Thymus (tissue), 11 donors: ENCODE measurements around the gene SLC16A5. TPM values are rescaled to one million over a fixed set of nuclear protein-coding genes. Genes with fewer than 3 reads are reported as not detected.
"Not testable (repeated sequence)": the region's sequence is repeated elsewhere in the genome, so short reads cannot be mapped to it uniquely, and the experiment has no call there.

Experiments
- DNase-seq, 9 donors: peaks; one replicate each; pipeline ENCODE4 v3.0.0-alpha.2; 2013; ENCODE audit warnings: low spot score in 9 of 9, low read depth in 6 of 9, missing footprints in 1 of 9
- H3K27ac ChIP-seq, 2 donors: one replicate each; pipeline ENCODE4 v1.5.1; 2013; ENCODE audit warnings: control low read depth in 1 of 2, low read depth in 1 of 2, low read length in 1 of 2, mild to moderate bottlenecking in 1 of 2, moderate library complexity in 1 of 2
- H3K27me3 ChIP-seq, 2 donors: one replicate each; pipeline ENCODE4 v1.5.1; 2013; ENCODE audit warnings: low read length in 1 of 2; ENCODE audit not compliant: control insufficient read depth in 2 of 2, insufficient read depth in 1 of 2
- H3K36me3 ChIP-seq, 2 donors: one replicate each; pipeline ENCODE4 v1.5.1; 2013; ENCODE audit warnings: low read length in 1 of 2, mild to moderate bottlenecking in 1 of 2, moderate library complexity in 1 of 2; ENCODE audit not compliant: control insufficient read depth in 2 of 2, insufficient read depth in 2 of 2
- H3K4me1 ChIP-seq, 2 donors: one replicate each; pipeline ENCODE4 v1.5.1; 2013; ENCODE audit warnings: low read length in 2 of 2; ENCODE audit not compliant: control insufficient read depth in 2 of 2, insufficient read depth in 2 of 2
- H3K4me3 ChIP-seq, 2 donors: one replicate each; pipeline ENCODE4 v1.5.1; 2013; ENCODE audit warnings: low read length in 2 of 2, control low read depth in 1 of 2, mild to moderate bottlenecking in 1 of 2
- H3K9me3 ChIP-seq, 2 donors: one replicate each; pipeline ENCODE4 v1.5.1; 2013; ENCODE audit warnings: low read length in 1 of 2, mild to moderate bottlenecking in 1 of 2; ENCODE audit not compliant: control insufficient read depth in 2 of 2, insufficient read depth in 1 of 2
- WGBS: extraction: QIAGEN DNeasy Blood & Tissue Kit; methylation state at CpG from one replicate; pipeline ENCODE4 v1.1.7; 2013; 5-methylcytosine and 5-hydroxymethylcytosine counted together
- polyA plus RNA-seq: library from polyadenylated mRNA; stranded (reverse); fragments of 200-250 nt; gene quantifications from one replicate; pipeline ENCODE4 v1.2.3, GENCODE V29; 2013
- total RNA-seq: library from RNA; stranded (reverse); fragments of 120-200 nt; gene quantifications from one replicate; pipeline ENCODE4 v1.2.4, GENCODE V29; 2013
- donor health status: healthy.

Gene SLC16A5
- total and polyA plus RNA-seq, 2 donors, result 0.76 to 5.0 TPM

- peak overlapping the region; percentile 61 to 90 for H3K27ac ChIP-seq
- peak overlapping the region; percentile 75 to 93 for H3K4me3 ChIP-seq
- H3K36me3 ChIP-seq, result peaks cover 22 to 44% of the 10 kb centered on the region in 2 donors
- not testable (repeated sequence) for DNase-seq, H3K27me3 ChIP-seq, H3K9me3 ChIP-seq
- peaks cover 7 to 14% of the 10 kb centered on the region in 2 donors for H3K4me1 ChIP-seq
- WGBS, result 86% methylated on average over 40 of the region's 40 CpGs
Observed at GRCh38 chr17:75132018-75133000, 44.6 kb downstream of the SLC16A5 start.

DNA sequence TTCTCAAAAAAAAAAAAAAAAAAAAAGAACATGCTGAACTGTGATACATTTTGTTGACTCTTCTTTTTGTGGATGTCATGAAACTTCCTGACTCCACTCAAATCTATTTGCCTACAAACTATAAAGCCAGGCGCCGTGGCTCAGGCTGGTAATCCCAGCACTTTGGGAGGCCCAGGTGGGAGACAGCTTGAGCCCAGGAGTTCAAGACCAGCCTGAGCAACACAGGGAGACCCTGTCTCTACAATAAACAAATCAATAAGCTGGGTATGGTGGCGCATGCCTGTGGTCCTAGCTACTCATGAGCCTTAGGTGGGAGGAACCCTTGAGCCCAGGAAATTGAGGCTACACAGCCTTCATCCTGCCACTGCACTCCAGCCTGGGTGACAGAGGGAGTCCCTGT is 45.2 kb downstream of the SLC16A5 start:
- peaks cover 25 to 47% of the 10 kb centered on the region in 2 donors for H3K36me3 ChIP-seq
- H3K27me3 ChIP-seq, result no peaks in the 10 kb centered on the region
- H3K27ac ChIP-seq, result no peak overlapping the region
- WGBS, result 97% methylated on average over 3 of the region's 3 CpGs
- H3K4me3 ChIP-seq, result no peak overlapping the region
- peaks cover 7 to 14% of the 10 kb centered on the region in 2 donors for H3K4me1 ChIP-seq
- H3K9me3 ChIP-seq, result no peaks in the 10 kb centered on the region
- DNase-seq, result no peak

GRCh38 chr17:75133607-75134347 is 46.0 kb downstream of the SLC16A5 start:
- Histone ChIP-seq H3K4me1 (peaks cover 7 to 14% of the 10 kb centered on the region in 2 donors), H3K36me3 (peaks cover 25 to 50% of the 10 kb centered on the region in 2 donors)
- not testable (repeated sequence) for DNase-seq, H3K27me3 ChIP-seq, H3K9me3 ChIP-seq, H3K27ac ChIP-seq, H3K4me3 ChIP-seq
- WGBS, result 97% methylated on average over 14 of the region's 14 CpGs

DNA sequence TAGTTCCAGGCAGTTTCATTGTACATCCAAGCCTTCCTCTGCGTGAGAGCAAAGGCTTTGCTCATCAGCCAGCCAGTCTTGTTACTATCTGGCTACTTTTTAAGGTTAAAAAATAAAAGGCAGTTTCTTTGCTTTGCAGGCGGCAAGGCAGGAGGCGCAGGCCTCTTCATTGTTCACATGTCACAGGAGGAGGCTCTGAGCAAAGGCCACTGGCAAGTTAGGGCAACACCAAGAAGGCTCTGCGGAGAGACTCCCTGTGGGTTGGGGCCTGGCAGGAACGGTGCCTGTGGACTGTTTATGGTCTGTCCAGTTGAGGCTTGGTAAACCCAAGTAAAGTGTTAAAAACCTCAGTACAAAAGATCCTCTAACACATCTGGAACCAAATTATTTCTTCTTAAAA is 47.7 kb downstream of the SLC16A5 start:
- Histone ChIP-seq H3K27ac (no peak overlapping the region), H3K4me1 (peaks cover 4 to 11% of the 10 kb centered on the region in 2 donors), H3K9me3 (no peaks in the 10 kb centered on the region), H3K27me3 (no peaks in the 10 kb centered on the region), H3K36me3 (peaks cover 24 to 45% of the 10 kb centered on the region in 2 donors), H3K4me3 (no peak overlapping the region)
- 98% methylated on average over 5 of the region's 5 CpGs for WGBS
- no peak for DNase-seq

- no peak overlapping the region for H3K27ac ChIP-seq
- H3K4me3 ChIP-seq, result no peak overlapping the region
- H3K9me3 ChIP-seq, result no peaks in the 10 kb centered on the region
- no peaks in the 10 kb centered on the region for H3K27me3 ChIP-seq
- 94% methylated on average over 8 of the region's 8 CpGs for WGBS
- peaks cover 27 to 50% of the 10 kb centered on the region in 2 donors for H3K36me3 ChIP-seq
- DNase-seq, result no peak
- peaks cover 2 to 14% of the 10 kb centered on the region in 2 donors for H3K4me1 ChIP-seq
Observed at GRCh38 chr17:75135946-75136345, 48.2 kb downstream of the SLC16A5 start.

DNA sequence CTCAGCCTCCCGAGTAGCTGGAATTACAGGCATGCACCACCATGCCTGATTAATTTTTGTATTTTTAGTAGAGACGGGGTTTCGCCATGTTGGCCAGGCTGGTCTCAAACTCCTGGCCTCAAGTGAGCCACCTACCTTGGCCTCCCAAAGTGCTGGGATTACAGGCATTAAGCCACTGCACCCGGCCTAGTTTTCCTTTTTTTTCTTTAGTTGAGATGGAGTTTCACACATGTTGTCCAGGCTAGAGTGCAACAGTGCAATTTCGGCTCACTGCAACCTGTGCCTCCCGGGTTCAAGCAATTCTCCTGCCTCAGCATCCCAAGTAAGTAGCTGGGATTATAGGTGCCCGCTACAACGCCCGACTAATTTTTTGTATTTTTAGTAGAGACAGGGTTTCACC is 50.0 kb downstream of the SLC16A5 start:
- peaks cover 36 to 64% of the 10 kb centered on the region in 2 donors for H3K36me3 ChIP-seq
- WGBS, result 98% methylated on average over 9 of the region's 9 CpGs
- H3K4me3 ChIP-seq, H3K9me3 ChIP-seq, H3K4me1 ChIP-seq, DNase-seq, H3K27me3 ChIP-seq, H3K27ac ChIP-seq: not testable (repeated sequence)

GRCh38 chr17:75138519-75138918 is 50.8 kb downstream of the SLC16A5 start:
- Histone ChIP-seq H3K36me3 (peaks cover 36 to 70% of the 10 kb centered on the region in 2 donors), H3K9me3 (no peaks in the 10 kb centered on the region), H3K27ac (no peak overlapping the region), H3K4me1 (peaks cover 0 to 6% of the 10 kb centered on the region in 2 donors), H3K27me3 (no peaks in the 10 kb centered on the region), H3K4me3 (no peak overlapping the region)
- no peak for DNase-seq
- 94% methylated on average over 5 of the region's 5 CpGs for WGBS

DNA sequence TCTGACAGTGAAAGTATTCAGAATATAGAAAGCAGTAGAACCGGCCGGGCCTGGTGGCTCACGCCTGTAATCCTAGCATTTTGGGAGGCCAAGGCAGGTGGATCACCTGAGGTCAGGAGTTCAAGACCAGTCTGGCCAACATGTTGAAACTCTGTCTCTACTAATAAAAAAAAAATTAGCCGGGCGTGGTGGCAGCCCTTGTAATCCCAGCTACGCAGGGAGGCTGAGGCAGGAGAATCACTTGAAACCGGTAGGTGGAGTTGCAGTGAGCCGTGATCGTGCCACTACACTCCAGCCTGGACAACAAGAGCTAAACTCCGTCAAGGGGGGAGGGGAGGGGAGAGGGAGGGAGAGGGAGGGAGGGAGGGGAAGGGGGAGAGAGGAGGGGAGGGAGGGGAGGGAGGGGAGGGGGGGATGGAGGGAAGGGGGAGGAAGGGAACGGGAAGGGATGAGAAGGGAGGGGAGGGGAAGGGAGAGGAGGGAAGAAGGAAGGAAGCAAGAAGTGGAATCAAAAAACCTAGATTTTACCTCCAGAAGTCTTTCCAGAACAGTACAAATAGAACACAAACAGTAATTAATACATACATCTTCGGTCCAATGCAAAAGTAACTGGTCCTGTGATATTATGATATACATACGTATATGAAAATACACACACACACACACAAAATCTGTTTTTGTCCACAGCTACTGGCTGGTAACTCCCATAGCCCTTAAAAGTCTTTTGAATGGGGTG is 54.6 kb downstream of the SLC16A5 start:
- 94% methylated on average over 13 of the region's 13 CpGs for WGBS
- no peak for DNase-seq
- H3K4me3 ChIP-seq, result no peak overlapping the region
- H3K36me3 ChIP-seq, result peaks cover 59 to 83% of the 10 kb centered on the region in 2 donors
- no peaks in the 10 kb centered on the region for H3K9me3 ChIP-seq
- H3K27ac ChIP-seq, result no peak overlapping the region
- peaks cover 0 to 6% of the 10 kb centered on the region in 2 donors for H3K4me1 ChIP-seq
- H3K27me3 ChIP-seq, result no peaks in the 10 kb centered on the region
